Right lobe of liver (tissue), 4 donors: ENCODE measurements around the gene NMUR1.

ENCODE experiments used
- POLR2A ChIP-seq: fragments of 450-650 bp; IDR thresholded peaks from one replicate; pipeline ENCODE4 v1.6.1; 2017; ENCODE audit warnings: antibody characterized with exemption, mild to moderate bottlenecking
- TF ChIP-seq, protein P1 (sequence below), 4 donors: fragments of 200-600 bp in 3 of 4; fragments of 450-650 bp in 1 of 4; IDR thresholded peaks; one replicate each; pipeline versions ENCODE4 v1.5.1 to v1.8.0; 2016 to 2022; ENCODE audit warnings: antibody characterized with exemption in 4 of 4, mild to moderate bottlenecking in 2 of 4
- donor health status: DM: no; HTN: no; CAD: no.
- donor health status: DM: no; HTN: no; CAD: no.
- donor health status: DM: no; HTN: yes; CAD: no.

DNA sequence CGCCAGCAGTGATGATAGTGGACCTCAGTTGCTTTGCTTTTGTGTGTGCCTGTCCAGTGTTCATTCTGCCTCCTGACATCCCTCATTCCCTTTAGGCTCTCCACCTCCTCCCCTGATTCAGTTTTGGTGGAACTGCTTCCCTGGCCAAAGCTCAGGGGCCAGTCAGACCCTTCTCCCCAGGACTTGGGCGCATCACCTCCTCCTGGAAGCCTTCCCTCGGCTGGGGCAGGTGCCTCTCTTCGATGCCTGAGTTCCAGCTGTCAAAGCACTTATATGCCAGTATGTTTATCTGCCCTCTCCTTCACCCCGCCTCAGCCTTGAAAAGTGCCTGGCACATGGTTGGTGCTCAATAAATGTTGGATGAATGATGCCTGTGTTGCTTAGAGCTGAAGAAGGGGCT is 11.5 kb downstream of the NMUR1 start:
- TF ChIP-seq, protein P1, sequence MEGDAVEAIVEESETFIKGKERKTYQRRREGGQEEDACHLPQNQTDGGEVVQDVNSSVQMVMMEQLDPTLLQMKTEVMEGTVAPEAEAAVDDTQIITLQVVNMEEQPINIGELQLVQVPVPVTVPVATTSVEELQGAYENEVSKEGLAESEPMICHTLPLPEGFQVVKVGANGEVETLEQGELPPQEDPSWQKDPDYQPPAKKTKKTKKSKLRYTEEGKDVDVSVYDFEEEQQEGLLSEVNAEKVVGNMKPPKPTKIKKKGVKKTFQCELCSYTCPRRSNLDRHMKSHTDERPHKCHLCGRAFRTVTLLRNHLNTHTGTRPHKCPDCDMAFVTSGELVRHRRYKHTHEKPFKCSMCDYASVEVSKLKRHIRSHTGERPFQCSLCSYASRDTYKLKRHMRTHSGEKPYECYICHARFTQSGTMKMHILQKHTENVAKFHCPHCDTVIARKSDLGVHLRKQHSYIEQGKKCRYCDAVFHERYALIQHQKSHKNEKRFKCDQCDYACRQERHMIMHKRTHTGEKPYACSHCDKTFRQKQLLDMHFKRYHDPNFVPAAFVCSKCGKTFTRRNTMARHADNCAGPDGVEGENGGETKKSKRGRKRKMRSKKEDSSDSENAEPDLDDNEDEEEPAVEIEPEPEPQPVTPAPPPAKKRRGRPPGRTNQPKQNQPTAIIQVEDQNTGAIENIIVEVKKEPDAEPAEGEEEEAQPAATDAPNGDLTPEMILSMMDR (IDR thresholded peaks at IDR 0.05), result no peak
- no peak for TF ChIP-seq POLR2A
